Measurements from ENCODE around the gene PAX2. TPM values are rescaled to one million over a fixed set of nuclear protein-coding genes. Genes with fewer than 3 reads are reported as not detected.
A peak's percentile ranks its signal among the peaks of the same experiment; 100 is the strongest.

Gene PAX2
- total and polyA plus RNA-seq, 2 of the 13 experiments (the other 11 are each of a cell fraction or from before 2014, with no cell fraction given) = not detected

- no peak for TF ChIP-seq ZNF788 (CRISPR knock-in tag; IDR thresholded peaks at IDR 0.05; ENCODE audit: borderline replicate concordance)
- no peak for TF ChIP-seq ERF (CRISPR knock-in tag; IDR thresholded peaks at IDR 0.05)
- TF ChIP-seq PCBP1 (IDR thresholded peaks at IDR 0.05; ENCODE audit: borderline replicate concordance, low read depth, low read length) = no peak
- no peak for TF ChIP-seq MBD4 (IDR thresholded peaks at IDR 0.05; ENCODE audit: borderline replicate concordance, low read length)
- no peak for TF ChIP-seq POGK (CRISPR knock-in tag; conservative IDR thresholded peaks at IDR 0.05)
- TF ChIP-seq ZNF670 (CRISPR knock-in tag; IDR thresholded peaks at IDR 0.05; ENCODE audit: borderline replicate concordance) = no peak
- TF ChIP-seq ZSCAN9 (CRISPR knock-in tag; IDR thresholded peaks at IDR 0.05; ENCODE audit: borderline replicate concordance) = no peak
Observed at GRCh38 chr10:100715101-100715444, 30.3 kb upstream of the PAX2 start (continued).

GRCh38 chr10:100715445-100716385 lies 29.7 kb upstream of the PAX2 start:
- peak; percentile 43; the same call in 2 of the 3 replicates for ATAC-seq
- FAIRE-seq = no peak
- H3K9me3 ChIP-seq (ENCODE audit: low read length) = no peaks in the 10 kb centered on the region
- TF ChIP-seq BCLAF1 (IDR thresholded peaks at IDR 0.05) = no peak
- no peak for TF ChIP-seq ZNF83 (CRISPR knock-in tag; IDR thresholded peaks at IDR 0.05; ENCODE audit: borderline replicate concordance)
- TF ChIP-seq NFKBIZ (CRISPR knock-in tag; IDR thresholded peaks at IDR 0.05) = no peak
- no peak for TF ChIP-seq ZNF383 (CRISPR knock-in tag; IDR thresholded peaks at IDR 0.05; ENCODE audit: borderline replicate concordance)
- TF ChIP-seq ZNF230 (CRISPR knock-in tag; IDR thresholded peaks at IDR 0.05) = no peak
- TF ChIP-seq ELF4 (CRISPR knock-in tag; IDR thresholded peaks at IDR 0.05; ENCODE audit: borderline replicate concordance) = no peak
- no peak for TF ChIP-seq SMAD1 (CRISPR knock-in tag; IDR thresholded peaks at IDR 0.05; ENCODE audit: borderline replicate concordance, low read depth)
- TF ChIP-seq, protein P1, sequence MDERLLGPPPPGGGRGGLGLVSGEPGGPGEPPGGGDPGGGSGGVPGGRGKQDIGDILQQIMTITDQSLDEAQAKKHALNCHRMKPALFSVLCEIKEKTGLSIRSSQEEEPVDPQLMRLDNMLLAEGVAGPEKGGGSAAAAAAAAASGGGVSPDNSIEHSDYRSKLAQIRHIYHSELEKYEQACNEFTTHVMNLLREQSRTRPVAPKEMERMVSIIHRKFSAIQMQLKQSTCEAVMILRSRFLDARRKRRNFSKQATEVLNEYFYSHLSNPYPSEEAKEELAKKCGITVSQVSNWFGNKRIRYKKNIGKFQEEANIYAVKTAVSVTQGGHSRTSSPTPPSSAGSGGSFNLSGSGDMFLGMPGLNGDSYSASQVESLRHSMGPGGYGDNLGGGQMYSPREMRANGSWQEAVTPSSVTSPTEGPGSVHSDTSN (CRISPR knock-in tag; IDR thresholded peaks at IDR 0.05) = no peak
- no peak for TF ChIP-seq ZNF292 (CRISPR knock-in tag; IDR thresholded peaks at IDR 0.05; ENCODE audit: borderline replicate concordance, low read depth)

More at GRCh38 chr10:100715445-100716385, 29.7 kb upstream of the PAX2 start:
- ChIA-PET POLR2A (no interaction called here), CTCF (ENCODE audit: low intra/inter-chr PET ratio, low total read pairs) (no interaction called here)
- Histone ChIP-seq H4K20me1 (ENCODE audit: insufficient read depth, low read length) (no peaks in the 10 kb centered on the region; the same call in 1 of the 2 replicates), H3K27ac (ENCODE audit: extremely low read length, insufficient read depth, low read length) (no peak overlapping the region), H2AFZ (ENCODE audit: low read length) (no peak overlapping the region), H3K36me3 (replicated peaks in 1 of 2; ENCODE audit: control insufficient read depth in 1 of 2, insufficient read depth in 2 of 2, low read length in 2 of 2) (no peaks in the 10 kb centered on the region), H3K4me1 (ENCODE audit: insufficient read depth, low read length) (no peaks in the 10 kb centered on the region), H3K27me3 (ENCODE audit: control insufficient read depth in 1 of 2, insufficient read depth in 2 of 2, low read length in 2 of 2) (peaks cover 5 to 57% of the 10 kb centered on the region in 2 experiments), H3K4me3 (replicated peaks in 1 of 3; ENCODE audit: insufficient read depth in 1 of 3, low read depth in 2 of 3, low read length in 3 of 3) (no peak overlapping the region), H3K4me2 (ENCODE audit: low read depth, low read length) (no peak overlapping the region), H3K9ac (ENCODE audit: insufficient read depth, low read depth, low read length) (no peak overlapping the region), H3K79me2 (ENCODE audit: insufficient read depth, low read length) (no peaks in the 10 kb centered on the region)
- WGBS (ENCODE audit: low lambda C conversion rate) = 53% methylated on average over 48 of the region's 66 CpGs
- no peak for DNase-seq (ENCODE audit: low spot score)
- BruUV-seq (replicated peaks) = no TSS peak
- in situ Hi-C loops (cut with HindIII; ENCODE audit: extremely low pct_ligation_motif_present, low pct_unique_long_range_greater_than_20kb) (no loop called here), intact Hi-C loops (cut with micrococcal nuclease; ENCODE audit: unreplicated experiment) (no loop called here)

Measured in HepG2 (cell line).